Body of pancreas (tissue), 4 donors: ENCODE results near the gene OXLD1.

ENCODE experiments used
- CTCF ChIP-seq, 7 experiments: fragments of 450-650 bp in 4 of 7; fragments of 200-600 bp in 3 of 7; sonication (generic) in 3 of 7; IDR thresholded peaks; one replicate each; pipeline ENCODE4 v1.5.1; 2016 to 2019; ENCODE audit warnings: antibody characterized with exemption in 7 of 7
- POLR2A ChIP-seq, 3 donors: fragments of 450-650 bp; IDR thresholded peaks; one replicate each; pipeline ENCODE4 v1.6.1; 2016; ENCODE audit warnings: antibody characterized with exemption in 3 of 3, mild to moderate bottlenecking in 2 of 3

GRCh38 chr17:81696218-81696941 is 30.0 kb upstream of the OXLD1 start:
- TF ChIP-seq CTCF (IDR thresholded peaks at IDR 0.05) (no peak), POLR2A (IDR thresholded peaks at IDR 0.05) (no peak)
